DND-41 (cell line): Measurements from ENCODE around the gene DISC1.

ENCODE experiments used
- ATAC-seq: fragments of 200-7000 bp; cut with Tn5 transposase; 3 replicates; pipeline ENCODE4 v1.9.1; 2021; ENCODE audit warnings: low read depth; ENCODE audit not compliant: insufficient read depth
- DNase-seq: peaks from one replicate; pipeline ENCODE4 v3.0.0-alpha.2; 2020
- H2AFZ ChIP-seq: 2 replicates; pipeline ENCODE4 v1.6.0; 2012; ENCODE audit warnings: low read depth, low read length
- H3K27ac ChIP-seq: 2 replicates; pipeline ENCODE4 v1.5.1; 2012; ENCODE audit warnings: low read length, inconsistent platforms
- H3K27me3 ChIP-seq: fragments of 200-600 bp; sonication (generic); 2 replicates; pipeline ENCODE4 v1.6.0; 2012; ENCODE audit warnings: low read length, mild to moderate bottlenecking, inconsistent platforms; ENCODE audit not compliant: insufficient read depth, poor library complexity
- H3K36me3 ChIP-seq: 2 replicates; pipeline ENCODE4 v1.5.1; 2012; ENCODE audit warnings: low read length, inconsistent platforms; ENCODE audit not compliant: insufficient read depth
- H3K4me1 ChIP-seq: 2 replicates; pipeline ENCODE4 v1.5.1; 2012; ENCODE audit warnings: mild to moderate bottlenecking, low read length; ENCODE audit not compliant: insufficient read depth
- H3K4me2 ChIP-seq: 2 replicates; pipeline ENCODE4 v1.6.0; 2012; ENCODE audit warnings: mild to moderate bottlenecking, moderate library complexity, low read length, inconsistent platforms; ENCODE audit not compliant: insufficient read depth
- H3K4me3 ChIP-seq, 2 experiments: fragments of 200-600 bp in 1 of 2; shearing (Covaris generic) in 1 of 2; 2 replicates each; pipeline ENCODE4 v1.5.1; 2012 to 2016; ENCODE audit warnings: inconsistent platforms in 2 of 2, low read length in 2 of 2, mild to moderate bottlenecking in 2 of 2, low read depth in 1 of 2, moderate library complexity in 1 of 2
- H3K79me2 ChIP-seq: 2 replicates; pipeline ENCODE4 v1.6.0; 2012; ENCODE audit warnings: low read length, inconsistent platforms; ENCODE audit not compliant: insufficient read depth
- H3K9ac ChIP-seq: 2 replicates; pipeline ENCODE4 v1.6.0; 2012; ENCODE audit warnings: low read depth, mild to moderate bottlenecking, inconsistent platforms, low read length, moderate library complexity
- H3K9me3 ChIP-seq: 2 replicates; pipeline ENCODE4 v1.5.1; 2012; ENCODE audit warnings: low read length, moderate library complexity, mild to moderate bottlenecking, inconsistent platforms; ENCODE audit not compliant: insufficient read depth, severe bottlenecking
- H4K20me1 ChIP-seq: 2 replicates; pipeline ENCODE4 v1.6.0; 2012; ENCODE audit warnings: low read length; ENCODE audit not compliant: insufficient read depth
- EZH2 ChIP-seq: IDR thresholded peaks from 3 replicates; pipeline ENCODE4 v1.6.1; 2012; ENCODE audit warnings: borderline replicate concordance, low read depth, mild to moderate bottlenecking, moderate library complexity, low read length, inconsistent platforms; ENCODE audit not compliant: severe bottlenecking
- TF ChIP-seq, protein P1 (sequence below): IDR thresholded peaks from 2 replicates; pipeline ENCODE4 v1.5.1; 2012; ENCODE audit warnings: borderline replicate concordance, low read length, moderate library complexity, mild to moderate bottlenecking; ENCODE audit not compliant: poor library complexity, severe bottlenecking; ENCODE audit errors: extremely low read depth

The DISC1 gene

DNA sequence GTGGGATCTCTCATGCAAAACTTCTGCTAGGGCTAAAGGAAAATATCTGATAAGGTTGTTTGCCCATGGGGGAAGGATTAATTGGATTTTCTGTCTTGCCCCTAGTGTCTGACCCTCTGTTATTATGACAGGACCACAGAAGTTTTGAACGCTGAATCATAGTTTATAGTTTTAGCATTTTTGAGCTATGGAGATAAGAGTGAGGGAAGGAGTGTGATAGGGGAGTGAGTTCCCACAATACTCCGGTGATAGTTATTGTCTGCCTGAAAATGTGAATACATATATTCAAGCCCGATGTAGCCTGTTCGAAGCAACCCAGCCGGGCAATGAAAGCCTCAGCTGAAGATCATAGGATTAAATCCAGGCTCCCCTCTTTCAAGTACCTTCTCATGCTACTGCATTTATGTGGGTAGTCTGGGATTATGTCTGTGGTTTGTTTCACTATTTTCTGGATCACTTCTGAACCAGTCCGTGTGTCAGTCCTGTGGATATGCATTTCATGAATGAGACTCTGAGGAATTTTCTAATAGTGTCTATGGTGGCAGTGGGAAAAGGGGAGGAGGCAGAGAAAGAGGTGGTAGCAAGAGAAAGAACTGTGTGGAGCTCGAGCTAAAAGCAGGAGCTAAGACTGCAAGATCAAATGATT is 258.7 kb downstream of the DISC1 start:
- Histone ChIP-seq H3K79me2 (no peaks in the 10 kb centered on the region), H3K27me3 (no peaks in the 10 kb centered on the region), H3K4me2 (no peak overlapping the region), H3K36me3 (no peaks in the 10 kb centered on the region), H3K27ac (no peak overlapping the region), H3K4me1 (no peaks in the 10 kb centered on the region), H3K9ac (no peak overlapping the region), H2AFZ (no peak overlapping the region), H4K20me1 (no peaks in the 10 kb centered on the region), H3K9me3 (no peaks in the 10 kb centered on the region), H3K4me3 (no peak overlapping the region)
- TF ChIP-seq EZH2 = no peak
- TF ChIP-seq, protein P1, sequence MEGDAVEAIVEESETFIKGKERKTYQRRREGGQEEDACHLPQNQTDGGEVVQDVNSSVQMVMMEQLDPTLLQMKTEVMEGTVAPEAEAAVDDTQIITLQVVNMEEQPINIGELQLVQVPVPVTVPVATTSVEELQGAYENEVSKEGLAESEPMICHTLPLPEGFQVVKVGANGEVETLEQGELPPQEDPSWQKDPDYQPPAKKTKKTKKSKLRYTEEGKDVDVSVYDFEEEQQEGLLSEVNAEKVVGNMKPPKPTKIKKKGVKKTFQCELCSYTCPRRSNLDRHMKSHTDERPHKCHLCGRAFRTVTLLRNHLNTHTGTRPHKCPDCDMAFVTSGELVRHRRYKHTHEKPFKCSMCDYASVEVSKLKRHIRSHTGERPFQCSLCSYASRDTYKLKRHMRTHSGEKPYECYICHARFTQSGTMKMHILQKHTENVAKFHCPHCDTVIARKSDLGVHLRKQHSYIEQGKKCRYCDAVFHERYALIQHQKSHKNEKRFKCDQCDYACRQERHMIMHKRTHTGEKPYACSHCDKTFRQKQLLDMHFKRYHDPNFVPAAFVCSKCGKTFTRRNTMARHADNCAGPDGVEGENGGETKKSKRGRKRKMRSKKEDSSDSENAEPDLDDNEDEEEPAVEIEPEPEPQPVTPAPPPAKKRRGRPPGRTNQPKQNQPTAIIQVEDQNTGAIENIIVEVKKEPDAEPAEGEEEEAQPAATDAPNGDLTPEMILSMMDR = no peak
- no peak for ATAC-seq
- no peak for DNase-seq

DNA sequence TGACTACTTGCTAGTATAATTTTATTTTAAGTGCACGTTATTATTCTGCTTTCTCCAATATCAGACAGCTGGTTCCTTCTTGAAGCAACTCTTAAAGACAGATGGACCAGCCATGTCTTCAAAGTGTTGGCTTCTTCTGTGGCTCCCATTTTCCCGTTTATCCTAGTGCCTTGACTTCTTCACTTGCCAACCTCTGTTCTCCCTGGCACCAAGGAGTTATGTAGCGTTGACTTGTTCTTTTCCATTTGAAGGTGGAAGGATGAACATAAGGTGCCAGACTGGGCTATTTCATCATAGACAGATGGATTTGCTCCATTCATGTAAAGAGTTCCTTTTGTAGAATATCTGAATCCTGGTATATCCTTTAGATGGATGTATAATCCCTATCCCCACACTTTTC is 260.6 kb downstream of the DISC1 start:
- H4K20me1 ChIP-seq = no peaks in the 10 kb centered on the region
- no peaks in the 10 kb centered on the region for H3K4me1 ChIP-seq
- no peak overlapping the region for H3K9ac ChIP-seq
- no peaks in the 10 kb centered on the region for H3K27me3 ChIP-seq
- no peak for DNase-seq
- ATAC-seq = no peak
- H3K27ac ChIP-seq = no peak overlapping the region
- TF ChIP-seq EZH2 = no peak
- TF ChIP-seq, protein P1 = no peak
- H3K79me2 ChIP-seq = no peaks in the 10 kb centered on the region
- H3K36me3 ChIP-seq = no peaks in the 10 kb centered on the region
- H3K4me3 ChIP-seq = no peak overlapping the region
- H3K9me3 ChIP-seq = no peaks in the 10 kb centered on the region
- no peak overlapping the region for H2AFZ ChIP-seq
- H3K4me2 ChIP-seq = no peak overlapping the region

DNA sequence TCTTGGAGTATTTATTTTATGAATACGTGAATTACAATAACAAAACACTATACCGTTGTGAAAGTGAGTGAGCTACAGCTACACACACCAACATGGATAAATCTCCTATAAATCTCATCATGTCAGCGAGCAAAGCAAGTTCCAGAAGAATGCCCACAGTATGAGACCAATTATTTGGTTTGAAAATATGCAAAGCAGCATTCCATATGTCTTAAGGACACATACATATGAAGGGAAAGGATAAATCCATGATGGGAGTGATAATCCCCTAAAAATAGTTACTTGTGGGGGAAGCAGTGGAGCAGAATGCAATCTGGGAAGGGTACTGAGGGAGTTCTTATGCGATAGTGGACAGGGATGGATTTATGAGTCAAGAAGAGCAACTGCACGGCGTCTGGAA is 261.3 kb downstream of the DISC1 start:
- DNase-seq (no peak), ATAC-seq (no peak)
- Histone ChIP-seq H3K4me3 (no peak overlapping the region), H3K4me2 (no peak overlapping the region), H2AFZ (no peak overlapping the region), H3K36me3 (no peaks in the 10 kb centered on the region), H4K20me1 (no peaks in the 10 kb centered on the region), H3K27ac (no peak overlapping the region), H3K4me1 (no peaks in the 10 kb centered on the region), H3K9me3 (no peaks in the 10 kb centered on the region), H3K79me2 (no peaks in the 10 kb centered on the region), H3K9ac (no peak overlapping the region), H3K27me3 (no peaks in the 10 kb centered on the region)
- TF ChIP-seq, protein P1 = no peak
- TF ChIP-seq EZH2 = no peak
